Measurements from ENCODE around the gene FAM89B. TPM values are rescaled to one million over a fixed set of nuclear protein-coding genes. Genes with fewer than 3 reads are reported as not detected.
A peak's percentile ranks its signal among the peaks of the same experiment; 100 is the strongest.

The FAM89B gene
- total and polyA plus RNA-seq, 9 donors: 1.9 to 74.0 (median 50.8) TPM

- no peaks in the 10 kb centered on the region for H3K36me3 ChIP-seq
- no peak overlapping the region for H3K4me3 ChIP-seq
- no peaks in the 10 kb centered on the region for H3K27me3 ChIP-seq
- H3K27ac ChIP-seq: no peak overlapping the region
- H3K4me1 ChIP-seq (ENCODE audit: insufficient read depth): peaks cover 9% of the 10 kb centered on the region
- no peaks in the 10 kb centered on the region for H3K9me3 ChIP-seq
- DNase-seq: no peak
- TF ChIP-seq EP300 (IDR thresholded peaks at IDR 0.05) (no peak), CTCF (IDR thresholded peaks at IDR 0.05) (no peak), POLR2A (IDR thresholded peaks at IDR 0.05) (no peak)
- intact Hi-C loops (cut with DNase I): no loop called here
- WGBS, 3 donors: 92 to 94% (median 93%) methylated on average over 8 of the region's 8 CpGs
Measured at GRCh38 chr11:65580756-65581155, 8.4 kb downstream of the FAM89B start.

GRCh38 chr11:65581928-65582327, 9.6 kb downstream of the FAM89B start:
- intact Hi-C loops (cut with DNase I): no loop called here
- peaks cover 7% of the 10 kb centered on the region for H3K4me1 ChIP-seq (ENCODE audit: insufficient read depth)
- H3K36me3 ChIP-seq: no peaks in the 10 kb centered on the region
- H3K4me3 ChIP-seq: no peak overlapping the region
- no peak for TF ChIP-seq EP300 (IDR thresholded peaks at IDR 0.05)
- no peak for TF ChIP-seq POLR2A (IDR thresholded peaks at IDR 0.05)
- no peak for TF ChIP-seq CTCF (IDR thresholded peaks at IDR 0.05)
- no peak overlapping the region for H3K27ac ChIP-seq
- WGBS, 3 donors: 83 to 88% (median 86%) methylated on average over 3 of the region's 3 CpGs
- no peaks in the 10 kb centered on the region for H3K9me3 ChIP-seq
- DNase-seq: no peak
- H3K27me3 ChIP-seq: no peaks in the 10 kb centered on the region

GRCh38 chr11:65583589-65583988, 11.3 kb downstream of the FAM89B start:
- no peaks in the 10 kb centered on the region for H3K9me3 ChIP-seq
- no peaks in the 10 kb centered on the region for H3K4me1 ChIP-seq (ENCODE audit: insufficient read depth)
- H3K36me3 ChIP-seq: no peaks in the 10 kb centered on the region
- 90 to 94% (median 92%) methylated on average over 10 of the region's 10 CpGs for WGBS, 3 donors
- no peak overlapping the region for H3K4me3 ChIP-seq
- no peak for DNase-seq
- intact Hi-C loops (cut with DNase I): no loop called here
- TF ChIP-seq POLR2A (IDR thresholded peaks at IDR 0.05) (no peak), CTCF (IDR thresholded peaks at IDR 0.05) (no peak), EP300 (IDR thresholded peaks at IDR 0.05) (no peak)
- H3K27ac ChIP-seq: no peak overlapping the region
- H3K27me3 ChIP-seq: no peaks in the 10 kb centered on the region

- peak in 1 of 5 donors; percentile 33 for DNase-seq
- no peaks in the 10 kb centered on the region for H3K36me3 ChIP-seq
- H3K27me3 ChIP-seq: no peaks in the 10 kb centered on the region
- TF ChIP-seq EP300 (IDR thresholded peaks at IDR 0.05): no peak
- TF ChIP-seq POLR2A (IDR thresholded peaks at IDR 0.05): no peak
- no peak for TF ChIP-seq CTCF (IDR thresholded peaks at IDR 0.05)
- intact Hi-C loops (cut with DNase I): no loop called here
- no peak overlapping the region for H3K4me3 ChIP-seq
- H3K27ac ChIP-seq: no peak overlapping the region
- no peaks in the 10 kb centered on the region for H3K4me1 ChIP-seq (ENCODE audit: insufficient read depth)
- no peaks in the 10 kb centered on the region for H3K9me3 ChIP-seq
- WGBS, 3 donors: 85 to 92% (median 85%) methylated on average over 8 of the region's 8 CpGs
Measured at GRCh38 chr11:65584106-65584505, 11.8 kb downstream of the FAM89B start.

Data from ovary (tissue), 9 donors.